OCI-LY1 (cell line): ENCODE data around the gene TIAM1.

ENCODE experiments used
- H2AFZ ChIP-seq: fragments of 200-600 bp; sonication (generic), shearing (Covaris generic); 2 replicates; pipeline ENCODE4 v1.6.0; 2014; ENCODE audit warnings: antibody characterized with exemption, mild to moderate bottlenecking, low read length
- H3F3A ChIP-seq: fragments of 200-600 bp; sonication (generic), shearing (Covaris generic); 2 replicates; pipeline ENCODE4 v1.6.0; 2014; ENCODE audit warnings: mild to moderate bottlenecking, antibody characterized with exemption, low read length, moderate library complexity; ENCODE audit not compliant: insufficient read depth
- H3K27ac ChIP-seq: fragments of 200-600 bp; sonication (generic); 2 replicates; pipeline ENCODE4 v1.5.1; 2014; ENCODE audit warnings: low read length, mixed run types, mild to moderate bottlenecking, low read depth; ENCODE audit not compliant: poor library complexity, severe bottlenecking
- H3K27me3 ChIP-seq: fragments of 200-600 bp; sonication (generic); 2 replicates; pipeline ENCODE4 v1.6.0; 2014; ENCODE audit warnings: antibody characterized with exemption, mild to moderate bottlenecking, low read length, moderate library complexity; ENCODE audit not compliant: insufficient read depth
- H3K36me3 ChIP-seq: fragments of 200-600 bp; sonication (generic); 2 replicates; pipeline ENCODE4 v1.6.1; 2014; ENCODE audit warnings: mild to moderate bottlenecking, antibody characterized with exemption, low read length, moderate library complexity, mixed read lengths; ENCODE audit not compliant: insufficient read depth
- H3K4me1 ChIP-seq: fragments of 200-600 bp; sonication (generic); 2 replicates; pipeline ENCODE4 v1.5.1; 2014; ENCODE audit warnings: mild to moderate bottlenecking, low read length, moderate library complexity; ENCODE audit not compliant: insufficient read depth, severe bottlenecking
- H3K4me2 ChIP-seq: fragments of 200-600 bp; sonication (generic), shearing (Covaris generic); 2 replicates; pipeline ENCODE4 v1.6.1; 2014; ENCODE audit warnings: low read length
- H3K4me3 ChIP-seq: fragments of 200-600 bp; sonication (generic); 2 replicates; pipeline ENCODE4 v1.5.1; 2014; ENCODE audit warnings: low read length, low read depth, mild to moderate bottlenecking, mixed read lengths; ENCODE audit not compliant: poor library complexity, severe bottlenecking
- H3K79me2 ChIP-seq: fragments of 200-600 bp; shearing (Covaris generic); 2 replicates; pipeline ENCODE4 v1.6.1; 2016; ENCODE audit warnings: mixed run types, low read length, mixed read lengths; ENCODE audit not compliant: insufficient read depth
- H3K9ac ChIP-seq: fragments of 200-600 bp; sonication (generic), shearing (Covaris generic); 2 replicates; pipeline ENCODE4 v1.6.1; 2014; ENCODE audit warnings: mild to moderate bottlenecking, low read length, mixed read lengths
- H3K9me2 ChIP-seq: fragments of 200-600 bp; sonication (generic), shearing (Covaris generic); 2 replicates; pipeline ENCODE4 v1.6.1; 2014; ENCODE audit warnings: low read depth, mild to moderate bottlenecking, low read length, mixed read lengths
- H3K9me3 ChIP-seq: fragments of 200-600 bp; shearing (Covaris generic); 2 replicates; pipeline ENCODE4 v1.6.1; 2014; ENCODE audit warnings: low read length, mixed read lengths
- H4K20me1 ChIP-seq: fragments of 200-600 bp; sonication (generic), shearing (Covaris generic); 2 replicates; pipeline ENCODE4 v1.6.0; 2016; ENCODE audit warnings: mild to moderate bottlenecking, low read length; ENCODE audit not compliant: insufficient read depth
- CTCF ChIP-seq: fragments of 200-600 bp; sonication (generic), shearing (Covaris generic); IDR thresholded peaks from 2 replicates; pipeline ENCODE4 v1.5.1; 2017; ENCODE audit warnings: mild to moderate bottlenecking, antibody characterized with exemption, low read length, moderate library complexity, mixed read lengths
- EZH2 ChIP-seq: fragments of 200-600 bp; sonication (generic), shearing (Covaris generic); IDR thresholded peaks from 2 replicates; pipeline ENCODE4 v1.8.0; 2017; ENCODE audit warnings: borderline replicate concordance, mixed run types, mild to moderate bottlenecking, antibody characterized with exemption, low read length, moderate library complexity, mixed read lengths

TIAM1 gene

GRCh38 chr21:31072533-31072932, 271.5 kb downstream of the TIAM1 start:
- TF ChIP-seq EZH2 (no peak), CTCF (no peak)
- Histone ChIP-seq H3K27ac (no peak overlapping the region), H3K9me2 (no peaks in the 10 kb centered on the region), H3K9me3 (no peaks in the 10 kb centered on the region), H3K9ac (no peak overlapping the region), H4K20me1 (no peaks in the 10 kb centered on the region), H3K27me3 (no peaks in the 10 kb centered on the region), H3K79me2 (no peaks in the 10 kb centered on the region), H3K4me3 (no peak overlapping the region), H3K4me2 (no peak overlapping the region), H3K36me3 (no peaks in the 10 kb centered on the region), H3F3A (no peaks in the 10 kb centered on the region), H2AFZ (no peak overlapping the region), H3K4me1 (no peaks in the 10 kb centered on the region)
